DOHH2 (cell line): ENCODE measurements around the gene CENPP.

Experiments used
- H3F3A ChIP-seq: fragments of 200-600 bp; sonication (generic), shearing (Covaris generic); 2 replicates; pipeline ENCODE4 v1.6.0; 2016; ENCODE audit warnings: antibody characterized with exemption, mild to moderate bottlenecking; ENCODE audit not compliant: control insufficient read depth, insufficient read depth
- H3K27ac ChIP-seq: fragments of 200-600 bp; sonication (generic); 2 replicates; pipeline ENCODE4 v1.5.1; 2014; ENCODE audit warnings: low read depth, mild to moderate bottlenecking, low read length, moderate library complexity
- H3K27me3 ChIP-seq: fragments of 200-600 bp; sonication (generic); 2 replicates; pipeline ENCODE4 v1.6.1; 2014; ENCODE audit warnings: mild to moderate bottlenecking, low read length, mixed read lengths; ENCODE audit not compliant: control insufficient read depth
- H3K36me3 ChIP-seq: fragments of 200-600 bp; sonication (generic); 2 replicates; pipeline ENCODE4 v1.6.1; 2014; ENCODE audit warnings: mild to moderate bottlenecking, low read length, moderate library complexity, mixed read lengths; ENCODE audit not compliant: control insufficient read depth
- H3K4me1 ChIP-seq: fragments of 200-600 bp; sonication (generic); 2 replicates; pipeline ENCODE4 v1.6.1; 2014; ENCODE audit warnings: mild to moderate bottlenecking, low read length, mixed read lengths; ENCODE audit not compliant: control insufficient read depth
- H3K4me2 ChIP-seq: fragments of 200-600 bp; sonication (generic); 2 replicates; pipeline ENCODE4 v1.6.0; 2014; ENCODE audit warnings: mild to moderate bottlenecking, low read length, moderate library complexity
- H3K4me3 ChIP-seq: fragments of 200-600 bp; sonication (generic); 2 replicates; pipeline ENCODE4 v1.5.1; 2014; ENCODE audit warnings: mild to moderate bottlenecking, low read length, mixed read lengths
- H3K79me2 ChIP-seq: fragments of 200-600 bp; sonication (generic); 2 replicates; pipeline ENCODE4 v1.6.1; 2014; ENCODE audit warnings: mild to moderate bottlenecking, low read length, mixed read lengths; ENCODE audit not compliant: control insufficient read depth
- H3K9me2 ChIP-seq: fragments of 200-600 bp; sonication (generic); replicated peaks from 2 replicates; pipeline ENCODE4 v1.6.1; 2014; ENCODE audit warnings: mild to moderate bottlenecking, low read length, mixed read lengths; ENCODE audit not compliant: control insufficient read depth
- H3K9me3 ChIP-seq: fragments of 200-600 bp; sonication (generic); 2 replicates; pipeline ENCODE4 v1.6.1; 2014; ENCODE audit warnings: antibody characterized with exemption, low read length, mixed read lengths; ENCODE audit not compliant: control insufficient read depth, insufficient read depth
- H4K20me1 ChIP-seq: fragments of 200-600 bp; sonication (generic); 2 replicates; pipeline ENCODE4 v1.6.0; 2014; ENCODE audit warnings: low read depth, mild to moderate bottlenecking, antibody characterized with exemption, low read length, moderate library complexity; ENCODE audit not compliant: control insufficient read depth, insufficient read depth
- CTCF ChIP-seq: fragments of 200-600 bp; sonication (generic); IDR thresholded peaks from one replicate; pipeline ENCODE4 v1.5.1; 2014; ENCODE audit warnings: antibody characterized with exemption, mild to moderate bottlenecking, low read depth, low read length; ENCODE audit not compliant: poor library complexity, severe bottlenecking
- EZH2phosphoT487 ChIP-seq: fragments of 200-600 bp; sonication (generic); IDR thresholded peaks from 2 replicates; pipeline ENCODE4 v1.6.1; 2017; ENCODE audit warnings: borderline replicate concordance, mild to moderate bottlenecking, antibody characterized with exemption, low read length, moderate library complexity, mixed read lengths

CENPP gene

GRCh38 chr9:92484563-92484962, 158.8 kb downstream of the CENPP start:
- no peak for TF ChIP-seq CTCF
- no peak for TF ChIP-seq EZH2phosphoT487
- Histone ChIP-seq H3K4me2 (no peak overlapping the region), H3F3A (no peaks in the 10 kb centered on the region), H3K27ac (no peak overlapping the region), H3K36me3 (no peaks in the 10 kb centered on the region), H3K9me3 (no peaks in the 10 kb centered on the region), H3K4me3 (no peak overlapping the region), H4K20me1 (no peaks in the 10 kb centered on the region), H3K27me3 (no peaks in the 10 kb centered on the region), H3K9me2 (no peaks in the 10 kb centered on the region), H3K4me1 (no peaks in the 10 kb centered on the region), H3K79me2 (no peaks in the 10 kb centered on the region)

GRCh38 chr9:92486371-92486770, 160.6 kb downstream of the CENPP start:
- no peaks in the 10 kb centered on the region for H4K20me1 ChIP-seq
- H3K27ac ChIP-seq: no peak overlapping the region
- no peaks in the 10 kb centered on the region for H3K4me1 ChIP-seq
- H3K27me3 ChIP-seq: no peaks in the 10 kb centered on the region
- TF ChIP-seq EZH2phosphoT487: no peak
- H3F3A ChIP-seq: no peaks in the 10 kb centered on the region
- no peaks in the 10 kb centered on the region for H3K9me3 ChIP-seq
- H3K4me2 ChIP-seq: no peak overlapping the region
- H3K9me2 ChIP-seq: no peaks in the 10 kb centered on the region
- no peaks in the 10 kb centered on the region for H3K36me3 ChIP-seq
- H3K4me3 ChIP-seq: no peak overlapping the region
- H3K79me2 ChIP-seq: no peaks in the 10 kb centered on the region

GRCh38 chr9:92488681-92489550, 163.2 kb downstream of the CENPP start:
- no peaks in the 10 kb centered on the region for H3F3A ChIP-seq
- no peaks in the 10 kb centered on the region for H3K9me2 ChIP-seq
- H4K20me1 ChIP-seq: no peaks in the 10 kb centered on the region
- no peaks in the 10 kb centered on the region for H3K9me3 ChIP-seq
- no peaks in the 10 kb centered on the region for H3K36me3 ChIP-seq
- no peaks in the 10 kb centered on the region for H3K27me3 ChIP-seq
- TF ChIP-seq CTCF: no peak
- no peak for TF ChIP-seq EZH2phosphoT487
- no peak overlapping the region for H3K4me2 ChIP-seq
- H3K4me1 ChIP-seq: no peaks in the 10 kb centered on the region
- H3K4me3 ChIP-seq: no peak overlapping the region
- no peak overlapping the region for H3K27ac ChIP-seq
- H3K79me2 ChIP-seq: no peaks in the 10 kb centered on the region

DNA sequence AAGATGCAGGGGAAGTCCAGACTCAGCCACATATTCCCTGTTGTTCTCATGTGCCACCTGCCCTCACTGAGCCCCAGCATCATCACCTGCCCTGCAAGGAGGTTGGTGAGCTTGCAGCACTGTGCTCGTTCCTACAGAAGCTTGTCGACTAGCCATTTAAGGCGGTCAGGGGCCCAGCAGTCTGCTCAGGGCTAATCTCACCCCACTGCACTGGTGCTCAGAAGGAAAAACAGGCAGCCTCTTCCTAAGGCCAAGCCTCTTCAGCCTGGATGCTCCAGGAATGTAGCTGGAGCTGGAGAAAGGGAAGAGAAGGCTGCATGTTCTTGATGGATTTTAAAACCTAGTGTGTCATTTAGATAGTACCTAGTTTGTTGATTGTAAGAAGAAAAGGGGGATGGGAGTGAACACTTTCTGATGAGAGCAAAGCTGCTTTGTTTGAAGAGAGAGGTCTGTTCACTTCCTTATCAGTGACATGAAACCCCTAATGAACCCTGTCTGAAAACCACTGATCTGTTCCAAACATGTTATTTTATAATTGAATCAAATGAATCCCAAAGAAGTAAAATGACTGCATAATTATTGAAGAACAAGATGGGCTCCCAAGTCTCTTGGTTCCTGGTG, 167.1 kb downstream of the CENPP start:
- Histone ChIP-seq H3K27ac (no peak overlapping the region), H3F3A (no peaks in the 10 kb centered on the region), H3K4me1 (no peaks in the 10 kb centered on the region), H4K20me1 (no peaks in the 10 kb centered on the region), H3K27me3 (no peaks in the 10 kb centered on the region), H3K36me3 (no peaks in the 10 kb centered on the region), H3K79me2 (no peaks in the 10 kb centered on the region), H3K9me2 (no peaks in the 10 kb centered on the region), H3K4me3 (no peak overlapping the region), H3K9me3 (no peaks in the 10 kb centered on the region), H3K4me2 (no peak overlapping the region)
- TF ChIP-seq CTCF: no peak
